Measurements from ENCODE around the gene TSPAN18.
A peak's percentile ranks its signal among the peaks of the same experiment; 100 is the strongest.

The TSPAN18 gene

GRCh38 chr11:44949160-44950030, 222.6 kb downstream of the TSPAN18 start:
- in situ Hi-C loops (cut with MboI; ENCODE audit: low pct_unique_long_range_greater_than_20kb, low sequenced_read_pairs): loop anchor here (25.0 kb wide), 1 partner anchor 338 kb away; the partner anchor contains the start of gene SYT13
- peak; percentile 69 for DNase-seq

- no peak for DNase-seq
- in situ Hi-C loops (cut with MboI; ENCODE audit: low pct_unique_long_range_greater_than_20kb, low sequenced_read_pairs): no loop called here
Measured at GRCh38 chr11:44950031-44950624, 223.4 kb downstream of the TSPAN18 start.

GRCh38 chr11:44950625-44951476, 224.1 kb downstream of the TSPAN18 start, which contains the start of gene TP53I11:
TP53I11 (minus strand) TSS chr11:44950883; CDS start chr11:44938335, 12,548 bp downstream.
- in situ Hi-C loops (cut with MboI; ENCODE audit: low pct_unique_long_range_greater_than_20kb, low sequenced_read_pairs): no loop called here
- DNase-seq: peak; percentile 72

GRCh38 chr11:44952082-44952481, 225.3 kb downstream of the TSPAN18 start:
- DNase-seq: no peak
- in situ Hi-C loops (cut with MboI; ENCODE audit: low pct_unique_long_range_greater_than_20kb, low sequenced_read_pairs): no loop called here

GRCh38 chr11:44952500-44953260, 225.9 kb downstream of the TSPAN18 start:
- no peak for DNase-seq
- in situ Hi-C loops (cut with MboI; ENCODE audit: low pct_unique_long_range_greater_than_20kb, low sequenced_read_pairs): no loop called here

- no peak for DNase-seq
- in situ Hi-C loops (cut with MboI; ENCODE audit: low pct_unique_long_range_greater_than_20kb, low sequenced_read_pairs): no loop called here
Measured at GRCh38 chr11:44954051-44954906, 227.5 kb downstream of the TSPAN18 start.

GRCh38 chr11:44955015-44955738, 228.4 kb downstream of the TSPAN18 start:
- peak; percentile 78 for DNase-seq
- in situ Hi-C loops (cut with MboI; ENCODE audit: low pct_unique_long_range_greater_than_20kb, low sequenced_read_pairs): no loop called here

GRCh38 chr11:44957040-44957515, 230.3 kb downstream of the TSPAN18 start:
- in situ Hi-C loops (cut with MboI; ENCODE audit: low pct_unique_long_range_greater_than_20kb, low sequenced_read_pairs): no loop called here
- DNase-seq: no peak

GRCh38 chr11:44957776-44958564, 231.2 kb downstream of the TSPAN18 start:
- no peak for DNase-seq

GRCh38 chr11:44959064-44959463, 232.3 kb downstream of the TSPAN18 start:
- in situ Hi-C loops (cut with MboI; ENCODE audit: low pct_unique_long_range_greater_than_20kb, low sequenced_read_pairs): no loop called here
- no peak for DNase-seq

More at GRCh38 chr11:44957776-44958564, 231.2 kb downstream of the TSPAN18 start:
- in situ Hi-C loops (cut with MboI; ENCODE audit: low pct_unique_long_range_greater_than_20kb, low sequenced_read_pairs): no loop called here

- in situ Hi-C loops (cut with MboI; ENCODE audit: low pct_unique_long_range_greater_than_20kb, low sequenced_read_pairs): no loop called here
- no peak for DNase-seq
Measured at GRCh38 chr11:44960200-44960845, 233.6 kb downstream of the TSPAN18 start.

GRCh38 chr11:44962464-44962863, 235.7 kb downstream of the TSPAN18 start:
- DNase-seq: no peak
- in situ Hi-C loops (cut with MboI; ENCODE audit: low pct_unique_long_range_greater_than_20kb, low sequenced_read_pairs): no loop called here

- in situ Hi-C loops (cut with MboI; ENCODE audit: low pct_unique_long_range_greater_than_20kb, low sequenced_read_pairs): no loop called here
Measured at GRCh38 chr11:44963136-44963535, 236.4 kb downstream of the TSPAN18 start.

GRCh38 chr11:44963948-44964347, 237.2 kb downstream of the TSPAN18 start:
- in situ Hi-C loops (cut with MboI; ENCODE audit: low pct_unique_long_range_greater_than_20kb, low sequenced_read_pairs): no loop called here

More at GRCh38 chr11:44963136-44963535, 236.4 kb downstream of the TSPAN18 start:
- no peak for DNase-seq

GRCh38 chr11:44964526-44965209, 237.9 kb downstream of the TSPAN18 start:
- in situ Hi-C loops (cut with MboI; ENCODE audit: low pct_unique_long_range_greater_than_20kb, low sequenced_read_pairs): no loop called here
- DNase-seq: no peak

More at GRCh38 chr11:44963948-44964347, 237.2 kb downstream of the TSPAN18 start:
- no peak for DNase-seq
